HCT116 (cell line): ENCODE results near the gene EMX1. TPM values are rescaled to one million over a fixed set of nuclear protein-coding genes. Genes with fewer than 3 reads are reported as not detected.

Experiments
- ATAC-seq: fragments of 200-7000 bp; cut with Tn5 transposase; 2 replicates; pipeline ENCODE4 v1.9.1; 2020; ENCODE audit warnings: mild to moderate bottlenecking, moderate library complexity
- BruUV-seq: library from RNA; stranded (reverse); fragments of 400-500 nt; replicated peaks from 2 replicates; lab custom pipeline; 2021; lab: Mats Ljungman, UMichigan
- CTCF ChIA-PET: fragments of 300-600 bp; sonication (Branson Sonifier 250); formaldehyde crosslinking; loops from one replicate; lab custom pipeline; 2021; ENCODE audit warnings: antibody characterized with exemption; lab: Charles Lee
- POLR2A ChIA-PET: fragments of 300-600, 350-600 bp; sonication (Branson Sonifier 250); formaldehyde crosslinking; loops from one replicate; lab custom pipeline; 2021; ENCODE audit warnings: antibody characterized with exemption; lab: Charles Lee
- RAD21 ChIA-PET, 2 experiments: fragments of 300-600 bp; sonication (Branson Sonifier 250); formaldehyde crosslinking; loops; one replicate each; lab custom pipeline; 2023; ENCODE audit warnings: low total read pairs in 2 of 2; ENCODE audit not compliant: uncharacterized antibody in 2 of 2, unreplicated experiment in 2 of 2, low non-redundant PET in 1 of 2; lab: Charles Lee
- DNase-seq: peaks from one replicate; pipeline ENCODE4 v3.0.0-alpha.2; 2010; ENCODE audit warnings: low read depth, low spot score
- H2AFZ ChIP-seq: fragments of 200-600 bp; shearing (Covaris generic), sonication (generic); 2 replicates; pipeline ENCODE4 v1.6.1; 2017; ENCODE audit warnings: low read depth, mixed run types, mixed read lengths, antibody characterized with exemption, low read length; ENCODE audit not compliant: poor library complexity, severe bottlenecking
- H3K27ac ChIP-seq: 2 replicates; pipeline ENCODE4 v1.5.1; 2012; ENCODE audit warnings: low read depth, low read length
- H3K27me3 ChIP-seq: fragments of 200-600 bp; sonication (generic); 2 replicates; pipeline ENCODE4 v1.6.1; 2016; ENCODE audit warnings: mixed run types, low read length, mixed read lengths; ENCODE audit not compliant: insufficient read depth
- H3K36me3 ChIP-seq, 2 experiments: fragments of 200-500 bp in 1 of 2; fragments of 200-600 bp in 1 of 2; sonication (Bioruptor generic) in 1 of 2; sonication (generic) in 1 of 2; 2 replicates each; pipeline versions ENCODE4 v1.5.1 to v1.6.1; 2014 to 2016; ENCODE audit warnings: low read length in 2 of 2, inconsistent platforms in 1 of 2, mixed read lengths in 1 of 2, mixed run types in 1 of 2; ENCODE audit not compliant: insufficient read depth in 2 of 2, control insufficient read depth in 1 of 2
- H3K4me1 ChIP-seq, 2 experiments: fragments of 200-600 bp in 1 of 2; sonication (generic) in 1 of 2; 2 replicates each; pipeline versions ENCODE4 v1.5.1 to v1.6.1; 2012 to 2017; ENCODE audit warnings: low read length in 2 of 2, inconsistent platforms in 1 of 2, mild to moderate bottlenecking in 1 of 2, mixed read lengths in 1 of 2, mixed run types in 1 of 2, moderate library complexity in 1 of 2; ENCODE audit not compliant: insufficient read depth in 2 of 2, control insufficient read depth in 1 of 2
- H3K4me2 ChIP-seq: fragments of 200-600 bp; sonication (generic); 2 replicates; pipeline ENCODE4 v1.6.1; 2017; ENCODE audit warnings: mixed run types, low read length, mixed read lengths
- H3K4me3 ChIP-seq, 2 experiments: fragments of 200-600 bp in 1 of 2; sonication (generic) in 1 of 2; replicated peaks in 1 of 2; 2 replicates each; pipeline ENCODE4 v1.5.1; 2011 to 2016; ENCODE audit warnings: low read length in 2 of 2, control low read depth in 1 of 2, low read depth in 1 of 2, mild to moderate bottlenecking in 1 of 2, mixed read lengths in 1 of 2, mixed run types in 1 of 2
- H3K79me2 ChIP-seq: fragments of 200-600 bp; sonication (generic); 2 replicates; pipeline ENCODE4 v1.6.1; 2017; ENCODE audit warnings: mild to moderate bottlenecking, mixed run types, low read length, moderate library complexity, mixed read lengths; ENCODE audit not compliant: insufficient read depth
- H3K9ac ChIP-seq: fragments of 200-600 bp; sonication (generic); 2 replicates; pipeline ENCODE4 v1.6.1; 2016; ENCODE audit warnings: low read length, mixed read lengths
- H3K9me2 ChIP-seq: fragments of 200-600 bp; sonication (generic), shearing (Covaris generic); 2 replicates; pipeline ENCODE4 v1.6.1; 2017; ENCODE audit warnings: mixed run types, mild to moderate bottlenecking, moderate library complexity; ENCODE audit not compliant: insufficient read depth
- H3K9me3 ChIP-seq, 2 experiments: fragments of 200-500 bp in 1 of 2; fragments of 200-600 bp in 1 of 2; sonication (Bioruptor generic) in 1 of 2; sonication (generic) in 1 of 2; 2 replicates each; pipeline ENCODE4 v1.6.1; 2014 to 2017; ENCODE audit warnings: low read length in 2 of 2, mixed read lengths in 2 of 2, inconsistent platforms in 1 of 2, low read depth in 1 of 2, mild to moderate bottlenecking in 1 of 2, mixed run types in 1 of 2, moderate library complexity in 1 of 2; ENCODE audit not compliant: control insufficient read depth in 1 of 2, insufficient read depth in 1 of 2
- H4K20me1 ChIP-seq: fragments of 200-600 bp; sonication (generic), shearing (Covaris generic); 2 replicates; pipeline ENCODE4 v1.6.1; 2017; ENCODE audit warnings: mixed run types, mild to moderate bottlenecking, moderate library complexity; ENCODE audit not compliant: insufficient read depth
- EGR1 ChIP-seq: IDR thresholded peaks from 2 replicates; pipeline ENCODE4 v1.6.1; 2012; ENCODE audit warnings: low read depth
- POLR2A ChIP-seq: IDR thresholded peaks from 2 replicates; pipeline ENCODE4 v1.7.0; 2011; ENCODE audit warnings: borderline replicate concordance; ENCODE audit not compliant: insufficient read depth, insufficient read length; ENCODE audit errors: extremely low read depth
- POLR2AphosphoS5 ChIP-seq: IDR thresholded peaks from 2 replicates; pipeline ENCODE4 v1.6.1; 2011; ENCODE audit warnings: mild to moderate bottlenecking, low read depth, low read length, moderate library complexity
- SIN3A ChIP-seq: IDR thresholded peaks from 2 replicates; pipeline ENCODE4 v1.6.1; 2012; ENCODE audit warnings: low read depth
- SP1 ChIP-seq: IDR thresholded peaks from 2 replicates; pipeline ENCODE4 v1.6.1; 2012; ENCODE audit warnings: low read depth
- SRF ChIP-seq: IDR thresholded peaks from 2 replicates; pipeline ENCODE4 v1.6.1; 2012; ENCODE audit warnings: low read depth
- ZFX ChIP-seq: fragments of 450-650 bp; IDR thresholded peaks from 2 replicates; pipeline ENCODE4 v1.6.1; 2017
- intact Hi-C: fragments of 100-400 bp; cut with micrococcal nuclease; formaldehyde crosslinking; loops from 2 replicates; pipeline ENCODE4 v1.10.0; 2022
- total RNA-seq: library from RNA; stranded (reverse); gene quantifications from one replicate; pipeline ENCODE4 v1.2.1, GENCODE V29; 2021; ENCODE audit not compliant: unreplicated experiment
- TF ChIP-seq, protein P1 (sequence below): IDR thresholded peaks from 2 replicates; pipeline ENCODE4 v1.6.1; 2012
- TF ChIP-seq, protein P2 (sequence below): IDR thresholded peaks from 2 replicates; pipeline ENCODE4 v1.6.1; 2012
- TF ChIP-seq, protein P3 (sequence below): IDR thresholded peaks from 2 replicates; pipeline ENCODE4 v1.6.1; 2011; ENCODE audit warnings: mild to moderate bottlenecking, low read length, moderate library complexity; ENCODE audit not compliant: insufficient replicate concordance; ENCODE audit errors: extremely low read depth

EMX1 gene
- total RNA-seq, 1 experiment from 2014 or later: 3.1 TPM

DNA sequence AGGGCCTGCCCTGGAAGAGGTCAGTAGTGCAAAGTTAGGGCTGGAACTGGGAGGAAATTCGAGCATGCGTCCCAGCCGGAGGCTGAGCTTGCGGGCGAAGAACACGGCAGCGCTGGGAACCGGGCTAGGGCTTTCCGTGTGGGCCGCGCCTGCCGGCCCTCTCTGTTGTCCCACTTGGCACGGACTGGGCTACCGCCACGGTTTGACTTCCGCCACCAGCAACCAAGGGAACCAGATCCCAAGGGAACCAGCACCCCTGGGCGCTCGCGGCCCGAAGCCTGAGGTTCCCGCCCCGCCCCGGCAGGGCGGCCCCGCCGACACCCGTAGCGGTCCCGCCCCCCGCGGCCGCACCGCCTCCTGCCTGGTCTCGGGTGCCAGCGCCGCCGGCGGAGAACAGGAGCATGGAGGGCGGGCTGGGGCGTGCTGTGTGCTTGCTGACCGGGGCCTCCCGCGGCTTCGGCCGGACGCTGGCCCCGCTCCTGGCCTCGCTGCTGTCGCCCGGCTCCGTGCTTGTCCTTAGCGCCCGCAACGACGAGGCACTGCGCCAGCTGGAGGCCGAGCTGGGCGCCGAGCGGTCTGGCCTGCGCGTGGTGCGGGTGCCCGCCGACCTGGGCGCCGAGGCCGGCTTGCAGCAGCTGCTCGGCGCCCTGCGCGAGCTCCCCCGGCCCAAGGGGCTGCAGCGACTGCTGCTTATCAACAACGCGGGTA, 30.1 kb upstream of the EMX1 start, which contains the start of gene SPR:
Gene SPR, plus strand, starts transcription at position 377 of the 708 bp plus-strand sequence. Its CDS starts 25 bp downstream, at position 402.
- ChIA-PET CTCF (interaction anchor here (0.8 to 2.8 kb wide), 21 partner anchors 8 to 1341 kb away, joined by 3 to 23 read pairs (median 4); partner anchors contain the start of gene EMX1), RAD21 (interaction anchor here in 1 of 2 experiments (0.7 kb wide), 1 partner anchor 24 kb away, joined by 3 read pairs; no protein-coding TSS in a partner anchor), POLR2A (no interaction called here)
- intact Hi-C loops: loop anchor here (1.0 to 5.0 kb wide), 3 partner anchors 30 to 1340 kb away; partner anchors contain the start of gene EMX1
- TF ChIP-seq SIN3A (peak; percentile 15; the same call in 1 of the 2 replicates), POLR2A (peak; percentile 69), EGR1 (no peak), POLR2AphosphoS5 (peak; percentile 83), ZFX (peak; percentile 81; the same call in 1 of the 2 replicates), SP1 (peak; percentile 14; the same call in 1 of the 2 replicates), SRF (no peak)
- TF ChIP-seq, protein P1, sequence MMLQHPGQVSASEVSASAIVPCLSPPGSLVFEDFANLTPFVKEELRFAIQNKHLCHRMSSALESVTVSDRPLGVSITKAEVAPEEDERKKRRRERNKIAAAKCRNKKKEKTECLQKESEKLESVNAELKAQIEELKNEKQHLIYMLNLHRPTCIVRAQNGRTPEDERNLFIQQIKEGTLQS: no peak
- TF ChIP-seq, protein P2, sequence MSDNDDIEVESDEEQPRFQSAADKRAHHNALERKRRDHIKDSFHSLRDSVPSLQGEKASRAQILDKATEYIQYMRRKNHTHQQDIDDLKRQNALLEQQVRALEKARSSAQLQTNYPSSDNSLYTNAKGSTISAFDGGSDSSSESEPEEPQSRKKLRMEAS: peak; percentile 73
- TF ChIP-seq, protein P3, sequence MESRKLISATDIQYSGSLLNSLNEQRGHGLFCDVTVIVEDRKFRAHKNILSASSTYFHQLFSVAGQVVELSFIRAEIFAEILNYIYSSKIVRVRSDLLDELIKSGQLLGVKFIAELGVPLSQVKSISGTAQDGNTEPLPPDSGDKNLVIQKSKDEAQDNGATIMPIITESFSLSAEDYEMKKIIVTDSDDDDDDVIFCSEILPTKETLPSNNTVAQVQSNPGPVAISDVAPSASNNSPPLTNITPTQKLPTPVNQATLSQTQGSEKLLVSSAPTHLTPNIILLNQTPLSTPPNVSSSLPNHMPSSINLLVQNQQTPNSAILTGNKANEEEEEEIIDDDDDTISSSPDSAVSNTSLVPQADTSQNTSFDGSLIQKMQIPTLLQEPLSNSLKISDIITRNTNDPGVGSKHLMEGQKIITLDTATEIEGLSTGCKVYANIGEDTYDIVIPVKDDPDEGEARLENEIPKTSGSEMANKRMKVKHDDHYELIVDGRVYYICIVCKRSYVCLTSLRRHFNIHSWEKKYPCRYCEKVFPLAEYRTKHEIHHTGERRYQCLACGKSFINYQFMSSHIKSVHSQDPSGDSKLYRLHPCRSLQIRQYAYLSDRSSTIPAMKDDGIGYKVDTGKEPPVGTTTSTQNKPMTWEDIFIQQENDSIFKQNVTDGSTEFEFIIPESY: no peak
- Histone ChIP-seq H3K27ac (peak within 1 kb of the TSS; percentile 99), H3K27me3 (no peaks in the 10 kb centered on the region), H3K9me2 (no peaks in the 10 kb centered on the region), H3K4me1 (peaks cover 11 to 21% of the 10 kb centered on the region in 2 experiments), H3K4me3 (peak within 1 kb of the TSS; percentile 67 to 69), H3K9me3 (no peaks in the 10 kb centered on the region), H4K20me1 (no peaks in the 10 kb centered on the region; the same call in 1 of the 2 replicates), H3K4me2 (peak within 1 kb of the TSS; percentile 88), H3K9ac (peak within 1 kb of the TSS; percentile 75), H3K79me2 (peaks cover 21% of the 10 kb centered on the region; the same call in 1 of the 2 replicates), H3K36me3 (peaks cover 0 to 16% of the 10 kb centered on the region in 2 experiments; a peak in 2 of 4 replicates), H2AFZ (peak within 1 kb of the TSS; percentile 89)
- BruUV-seq: no TSS peak
- peak; percentile 91 for ATAC-seq
- peak; percentile 43 for DNase-seq
